Nasal cavity respiratory epithelium epithelial cell of viscerocranial mucosa (primary cell): ENCODE data around the gene OLFML2B. TPM values are rescaled to one million over a fixed set of nuclear protein-coding genes. Genes with fewer than 3 reads are reported as not detected.

Experiments used
- total RNA-seq: library from RNA; depleted of rRNA; stranded (reverse); fragments of >200 nt; gene quantifications from 2 replicates; pipeline ENCODE4 v1.2.3, GENCODE V29; 2014

Gene OLFML2B
- 0.21 TPM in 1 of 2 replicates, not detected in the other for total RNA-seq

GRCh38 chr1:162023547-162024501 is at the start of gene OLFML2B:
Gene OLFML2B (minus strand): TSS chr1:162023869. CDS start chr1:162023430, 439 bp downstream.

GRCh38 chr1:162069334-162070093 is 45.8 kb upstream of the OLFML2B start, which contains the start of gene NOS1AP:
Gene NOS1AP (plus strand): TSS chr1:162069691. CDS start chr1:162070178, 487 bp downstream.

Other genes starting within 250 kb of the OLFML2B start
- under 0.01 and 1.00 TPM in 2 replicates for gene NOS1AP, start 45.8 kb upstream of the OLFML2B start, total RNA-seq